ENCODE data around the gene APOBEC3G. TPM values are rescaled to one million over a fixed set of nuclear protein-coding genes. Genes with fewer than 3 reads are reported as not detected.
A peak's percentile ranks its signal among the peaks of the same experiment; 100 is the strongest.

The APOBEC3G gene
- polyA plus RNA-seq, 3 donors from 2014 or later: 494 to 885 (median 545) TPM

- Mint-ChIP-seq H3K27ac (peak overlapping the region in 2 of 6 donors; percentile 26 to 27), H3K4me3 (no peak overlapping the region), H3K36me3 (peaks cover 0 to 1% (median 0%) of the 10 kb centered on the region in 3 donors), H3K4me1 (peaks cover 6 to 10% of the 10 kb centered on the region in 2 donors), H3K9me3 (no peaks in the 10 kb centered on the region), H3K27me3 (ENCODE audit: low read depth in 3 of 3) (no peaks in the 10 kb centered on the region)
- DNase-seq: no peak
Observed at GRCh38 chr22:39108487-39108886, 31.4 kb downstream of the APOBEC3G start.

DNA sequence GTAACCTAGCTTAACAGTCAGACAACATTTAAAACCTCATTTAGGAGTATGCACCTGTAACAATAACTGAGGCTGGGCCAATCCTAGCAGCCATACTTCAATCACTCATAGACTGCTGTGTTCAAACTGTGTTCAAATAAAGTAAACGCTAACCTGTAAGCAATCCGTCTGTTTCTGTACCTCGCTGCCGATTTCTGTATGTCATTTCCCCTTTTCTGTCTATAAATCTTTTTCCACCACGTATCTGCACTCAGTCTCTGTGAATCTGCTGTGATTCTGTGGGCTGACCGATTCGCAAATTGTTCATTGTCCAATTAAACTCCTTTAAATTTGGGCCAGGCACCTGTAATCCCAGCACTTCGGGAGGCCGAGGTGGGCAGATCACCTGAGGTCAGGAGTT, 32.3 kb downstream of the APOBEC3G start:
- no peak overlapping the region for H3K27ac Mint-ChIP-seq
- no peaks in the 10 kb centered on the region for H3K36me3 Mint-ChIP-seq
- no peak overlapping the region for H3K4me3 Mint-ChIP-seq
- DNase-seq: no peak
- H3K4me1 Mint-ChIP-seq: peaks cover 5 to 8% of the 10 kb centered on the region in 2 donors
- H3K9me3 Mint-ChIP-seq: no peaks in the 10 kb centered on the region
- peaks cover 0 to 2% (median 0%) of the 10 kb centered on the region in 3 donors for H3K27me3 Mint-ChIP-seq (ENCODE audit: low read depth in 3 of 3)

DNA sequence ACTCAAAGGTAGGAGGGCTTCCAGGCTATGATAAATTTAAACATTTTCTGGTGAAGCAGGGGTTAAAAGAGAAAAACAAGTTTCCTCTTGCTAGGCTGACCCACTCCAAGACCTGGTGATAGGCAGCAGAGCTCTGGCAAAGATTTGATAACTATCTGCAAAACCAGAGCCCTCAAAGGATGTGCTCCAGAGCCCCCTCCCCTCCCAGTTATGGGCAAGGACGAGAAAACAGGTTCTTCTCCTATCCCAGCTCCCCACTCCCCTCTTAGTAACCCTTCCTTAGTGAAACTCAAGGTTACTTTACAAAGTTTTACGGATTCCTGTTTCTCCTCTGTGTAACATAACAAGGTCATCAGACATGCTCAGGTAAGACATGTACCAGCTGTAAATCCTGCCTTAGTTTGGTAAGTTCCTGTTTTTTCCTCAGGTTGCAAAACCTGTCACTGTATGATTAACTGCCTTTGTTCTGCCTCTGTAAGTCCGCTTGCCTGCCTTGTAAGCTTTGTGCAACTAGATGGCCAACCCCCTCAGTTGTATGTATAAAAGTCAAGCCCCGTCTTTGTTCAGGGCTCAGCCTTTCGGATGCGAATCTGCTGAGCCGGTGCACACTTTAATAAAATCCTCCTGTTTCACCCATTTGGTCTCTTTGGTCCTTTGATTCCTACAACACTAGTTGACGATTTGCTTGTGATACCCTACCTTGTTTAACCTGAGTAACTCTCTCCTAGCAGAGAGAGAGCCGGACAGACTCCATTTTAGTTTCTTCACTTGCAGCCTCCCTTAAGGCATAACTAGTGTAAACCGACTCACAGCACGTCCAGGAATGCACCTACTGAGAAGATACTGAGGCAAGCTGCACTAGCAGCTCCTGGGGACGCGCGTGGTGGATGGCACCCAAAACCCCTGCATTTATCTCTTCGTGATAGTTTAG, 33.8 kb downstream of the APOBEC3G start:
- Mint-ChIP-seq H3K4me1 (peaks cover 11 to 22% of the 10 kb centered on the region in 2 donors), H3K9me3 (no peaks in the 10 kb centered on the region), H3K27ac (peak overlapping the region in 3 of 6 donors; percentile 1 to 55 (median 42)), H3K4me3 (no peak overlapping the region), H3K27me3 (ENCODE audit: low read depth in 3 of 3) (peaks cover 0 to 2% (median 2%) of the 10 kb centered on the region in 3 donors), H3K36me3 (no peaks in the 10 kb centered on the region)
- no peak for DNase-seq

- peaks cover 4 to 12% (median 5%) of the 10 kb centered on the region in 3 donors for H3K27me3 Mint-ChIP-seq (ENCODE audit: low read depth in 3 of 3)
- no peak for DNase-seq
- H3K4me3 Mint-ChIP-seq: no peak overlapping the region
- H3K36me3 Mint-ChIP-seq: no peaks in the 10 kb centered on the region
- peak overlapping the region in 4 of 6 donors; percentile 16 to 96 (median 53) for H3K27ac Mint-ChIP-seq
- H3K9me3 Mint-ChIP-seq: no peaks in the 10 kb centered on the region
- H3K4me1 Mint-ChIP-seq: peaks cover 36 to 54% of the 10 kb centered on the region in 2 donors
Observed at GRCh38 chr22:39114112-39114511, 37.0 kb downstream of the APOBEC3G start.

GRCh38 chr22:39115570-39115969, 38.5 kb downstream of the APOBEC3G start:
- Mint-ChIP-seq H3K9me3 (no peaks in the 10 kb centered on the region), H3K4me3 (peak overlapping the region in 3 of 5 donors; percentile 51 to 64 (median 59)), H3K4me1 (peaks cover 40 to 59% of the 10 kb centered on the region in 2 donors), H3K27ac (peak overlapping the region; percentile 63 to 98 (median 90)), H3K36me3 (no peaks in the 10 kb centered on the region), H3K27me3 (ENCODE audit: low read depth in 3 of 3) (peaks cover 4 to 12% (median 5%) of the 10 kb centered on the region in 3 donors)
- no peak for DNase-seq

DNA sequence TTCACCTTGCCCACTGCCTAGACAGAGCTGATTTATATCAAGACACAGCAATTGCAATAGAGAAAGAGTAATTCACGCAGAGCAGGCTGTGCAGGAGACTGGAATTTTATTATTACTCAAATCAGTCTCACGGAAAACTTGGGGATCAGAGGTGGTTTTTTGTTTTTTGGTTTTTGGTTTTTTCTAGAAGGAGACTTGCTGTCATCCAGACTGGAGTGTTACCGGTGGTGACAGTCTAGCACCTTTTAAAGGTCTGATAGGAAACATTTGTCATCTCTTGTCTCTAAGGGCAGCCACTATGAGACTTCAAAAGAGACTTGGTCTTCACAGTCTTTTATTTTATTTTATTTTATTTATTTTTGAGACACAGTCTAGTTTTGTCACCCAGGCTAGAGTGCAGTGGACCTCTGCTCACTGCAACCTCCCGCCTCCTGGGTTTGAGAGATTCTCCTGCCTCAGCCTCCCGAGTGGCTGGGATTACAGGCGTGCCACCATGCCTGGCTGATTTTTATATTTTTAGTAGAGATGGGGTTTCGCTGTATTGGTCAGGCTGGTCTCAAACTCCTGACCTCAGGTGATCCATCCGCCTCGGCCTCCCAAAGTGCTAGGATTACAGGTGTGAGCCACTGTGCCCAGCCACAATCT, 39.0 kb downstream of the APOBEC3G start:
- H3K4me3 Mint-ChIP-seq: peak overlapping the region; percentile 60 to 83 (median 76)

DNA sequence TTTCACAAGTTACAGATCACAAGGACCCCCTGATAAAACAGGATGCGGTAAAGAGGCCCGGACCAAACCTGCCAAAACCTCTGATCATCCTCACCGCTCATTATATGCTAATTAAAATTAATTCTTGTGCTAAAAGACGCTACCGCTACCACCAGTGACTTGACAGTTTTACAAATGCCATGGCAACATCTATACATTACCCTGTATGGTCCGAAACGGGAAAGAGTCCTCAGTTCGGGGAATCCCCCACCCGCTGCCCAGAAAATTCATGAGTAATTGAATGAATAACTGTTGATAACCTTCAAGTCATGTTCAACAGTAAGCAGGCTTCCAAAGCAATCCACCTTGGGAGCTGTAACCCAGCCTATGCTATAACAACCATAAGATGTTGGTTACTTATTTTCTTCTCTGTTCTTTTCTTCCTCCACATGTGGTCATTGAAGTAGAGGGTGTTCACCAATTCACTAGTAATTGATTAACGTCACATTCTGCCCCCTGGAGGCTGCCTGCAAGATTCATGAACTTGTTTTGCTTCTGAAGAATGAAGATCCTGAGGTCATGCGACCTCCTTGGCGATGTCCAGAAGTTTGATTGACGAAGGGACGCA, 40.6 kb downstream of the APOBEC3G start:
- peaks cover 54 to 70% of the 10 kb centered on the region in 2 donors for H3K4me1 Mint-ChIP-seq
- peak; percentile 89 to 92 (median 91) for DNase-seq
- H3K9me3 Mint-ChIP-seq: no peaks in the 10 kb centered on the region
- H3K36me3 Mint-ChIP-seq: no peaks in the 10 kb centered on the region
- peak overlapping the region; percentile 60 to 83 (median 76) for H3K4me3 Mint-ChIP-seq
- H3K27me3 Mint-ChIP-seq (ENCODE audit: low read depth in 3 of 3): peaks cover 4 to 12% (median 5%) of the 10 kb centered on the region in 3 donors
- peak overlapping the region; percentile 95 to 99 (median 98) for H3K27ac Mint-ChIP-seq

More for the DNA sequence above, 39.0 kb downstream of the APOBEC3G start:
- H3K4me1 Mint-ChIP-seq: peaks cover 45 to 59% of the 10 kb centered on the region in 2 donors
- peak; percentile 61 to 67 (median 61) for DNase-seq
- H3K9me3 Mint-ChIP-seq: no peaks in the 10 kb centered on the region
- H3K36me3 Mint-ChIP-seq: no peaks in the 10 kb centered on the region
- H3K27ac Mint-ChIP-seq: peak overlapping the region; percentile 95 to 99 (median 98)
- H3K27me3 Mint-ChIP-seq (ENCODE audit: low read depth in 3 of 3): peaks cover 4 to 12% (median 5%) of the 10 kb centered on the region in 3 donors

DNA sequence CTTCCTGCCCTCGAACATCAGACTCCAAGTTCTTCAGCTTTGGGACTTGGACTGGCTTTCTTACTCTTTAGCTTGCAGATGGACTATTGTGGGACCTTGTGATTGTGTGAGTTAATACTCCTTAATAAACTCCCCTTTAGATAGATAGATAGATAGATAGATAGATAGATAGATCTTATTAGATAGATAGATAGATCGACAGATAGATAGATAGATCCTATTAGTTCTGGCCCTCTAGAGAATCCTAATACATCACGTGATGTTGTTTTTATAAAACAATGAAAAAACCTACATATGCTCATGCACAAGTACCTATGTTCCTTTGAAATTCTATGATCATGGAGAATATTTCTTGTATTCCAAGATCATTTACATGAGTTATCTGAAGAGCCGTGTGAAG, 43.9 kb downstream of the APOBEC3G start:
- peaks cover 3 to 9% (median 4%) of the 10 kb centered on the region in 3 donors for H3K27me3 Mint-ChIP-seq (ENCODE audit: low read depth in 3 of 3)
- no peaks in the 10 kb centered on the region for H3K9me3 Mint-ChIP-seq
- no peaks in the 10 kb centered on the region for H3K36me3 Mint-ChIP-seq
- DNase-seq: no peak
- H3K27ac Mint-ChIP-seq: peak overlapping the region in 3 of 6 donors; percentile 0 to 83 (median 79)
- H3K4me1 Mint-ChIP-seq: peaks cover 46 to 54% of the 10 kb centered on the region in 2 donors
- peak overlapping the region in 1 of 5 donors; percentile 6 for H3K4me3 Mint-ChIP-seq

GRCh38 chr22:39122772-39123470, 45.8 kb downstream of the APOBEC3G start:
- no peak for DNase-seq
- Mint-ChIP-seq H3K27me3 (ENCODE audit: low read depth in 3 of 3) (no peaks in the 10 kb centered on the region), H3K9me3 (no peaks in the 10 kb centered on the region), H3K4me1 (peaks cover 29 to 35% of the 10 kb centered on the region in 2 donors), H3K27ac (peak overlapping the region in 1 of 6 donors; percentile 26), H3K36me3 (no peaks in the 10 kb centered on the region), H3K4me3 (no peak overlapping the region)

DNA sequence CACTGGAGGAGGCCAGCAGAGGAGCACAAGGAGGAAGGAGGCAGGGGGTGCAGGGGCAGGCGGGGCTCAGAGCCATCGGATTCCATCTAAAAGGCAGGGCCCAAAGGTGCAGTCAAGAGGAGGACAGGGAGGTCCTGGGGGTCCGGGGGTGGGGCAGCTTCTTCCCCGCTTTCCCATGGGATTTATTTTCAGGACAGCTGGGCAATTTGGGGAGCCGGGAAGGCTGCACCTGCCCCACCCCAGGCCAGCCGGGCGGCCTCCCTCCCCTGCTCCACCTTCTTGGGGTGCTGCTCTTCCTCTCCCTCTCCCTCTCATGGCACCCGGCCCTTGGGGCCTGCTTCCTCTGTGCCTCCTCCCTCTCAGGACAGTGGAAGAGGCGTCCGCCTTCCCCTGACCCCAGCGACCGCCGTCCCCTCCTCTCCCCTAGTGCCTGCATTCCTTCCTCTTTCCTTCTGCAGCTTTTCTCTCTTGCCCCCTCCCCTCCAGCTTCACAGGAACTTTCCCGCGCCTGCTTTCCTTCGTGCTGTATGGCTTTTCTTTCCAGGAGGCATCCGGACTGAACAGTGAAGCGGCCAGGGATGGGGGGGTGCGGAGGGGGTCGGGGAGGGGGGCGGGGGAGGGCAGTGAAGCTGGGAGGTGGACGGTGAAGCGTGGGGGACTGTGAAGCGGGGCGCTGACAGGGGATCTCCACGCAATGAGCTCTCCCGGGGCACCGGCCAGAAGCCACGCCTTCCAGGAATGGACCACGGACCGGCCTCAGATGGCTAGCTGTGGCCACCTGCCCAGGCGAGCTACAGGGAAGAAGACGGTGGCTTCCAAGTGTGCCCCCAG, 46.9 kb downstream of the APOBEC3G start:
- H3K4me3 Mint-ChIP-seq: no peak overlapping the region
- no peak for DNase-seq
- H3K36me3 Mint-ChIP-seq: peaks cover 0 to under 1% (median 0%) of the 10 kb centered on the region in 3 donors
- H3K4me1 Mint-ChIP-seq: peaks cover 20 to 25% of the 10 kb centered on the region in 2 donors
- H3K9me3 Mint-ChIP-seq: no peaks in the 10 kb centered on the region
- H3K27ac Mint-ChIP-seq: no peak overlapping the region
- peaks cover 0 to 2% (median 2%) of the 10 kb centered on the region in 3 donors for H3K27me3 Mint-ChIP-seq (ENCODE audit: low read depth in 3 of 3)

GRCh38 chr22:39125622-39126021, 48.5 kb downstream of the APOBEC3G start:
- H3K36me3 Mint-ChIP-seq: peaks cover 0 to 3% (median 3%) of the 10 kb centered on the region in 3 donors
- no peak overlapping the region for H3K27ac Mint-ChIP-seq
- no peaks in the 10 kb centered on the region for H3K9me3 Mint-ChIP-seq
- H3K27me3 Mint-ChIP-seq (ENCODE audit: low read depth in 3 of 3): peaks cover 0 to 5% (median 2%) of the 10 kb centered on the region in 3 donors
- no peak for DNase-seq
- H3K4me3 Mint-ChIP-seq: no peak overlapping the region
- peaks cover 17 to 19% of the 10 kb centered on the region in 2 donors for H3K4me1 Mint-ChIP-seq

- no peaks in the 10 kb centered on the region for H3K9me3 Mint-ChIP-seq
- H3K4me1 Mint-ChIP-seq: peaks cover 5 to 6% of the 10 kb centered on the region in 2 donors
- H3K27me3 Mint-ChIP-seq (ENCODE audit: low read depth in 3 of 3): peaks cover 0 to 6% (median 2%) of the 10 kb centered on the region in 3 donors
Observed at GRCh38 chr22:39128508-39128907, 51.4 kb downstream of the APOBEC3G start.

More at GRCh38 chr22:39128508-39128907, 51.4 kb downstream of the APOBEC3G start:
- no peak overlapping the region for H3K27ac Mint-ChIP-seq
- no peak overlapping the region for H3K4me3 Mint-ChIP-seq
- no peak for DNase-seq
- peaks cover 0 to 6% (median 3%) of the 10 kb centered on the region in 3 donors for H3K36me3 Mint-ChIP-seq
